DOHH2 (cell line): ENCODE results near the gene INSIG1.

ENCODE experiments used
- H3F3A ChIP-seq: fragments of 200-600 bp; sonication (generic), shearing (Covaris generic); 2 replicates; pipeline ENCODE4 v1.6.0; 2016; ENCODE audit warnings: antibody characterized with exemption, mild to moderate bottlenecking; ENCODE audit not compliant: control insufficient read depth, insufficient read depth
- H3K27ac ChIP-seq: fragments of 200-600 bp; sonication (generic); 2 replicates; pipeline ENCODE4 v1.5.1; 2014; ENCODE audit warnings: low read depth, mild to moderate bottlenecking, low read length, moderate library complexity
- H3K27me3 ChIP-seq: fragments of 200-600 bp; sonication (generic); 2 replicates; pipeline ENCODE4 v1.6.1; 2014; ENCODE audit warnings: mild to moderate bottlenecking, low read length, mixed read lengths; ENCODE audit not compliant: control insufficient read depth
- H3K36me3 ChIP-seq: fragments of 200-600 bp; sonication (generic); 2 replicates; pipeline ENCODE4 v1.6.1; 2014; ENCODE audit warnings: mild to moderate bottlenecking, low read length, moderate library complexity, mixed read lengths; ENCODE audit not compliant: control insufficient read depth
- H3K4me1 ChIP-seq: fragments of 200-600 bp; sonication (generic); 2 replicates; pipeline ENCODE4 v1.6.1; 2014; ENCODE audit warnings: mild to moderate bottlenecking, low read length, mixed read lengths; ENCODE audit not compliant: control insufficient read depth
- H3K4me2 ChIP-seq: fragments of 200-600 bp; sonication (generic); 2 replicates; pipeline ENCODE4 v1.6.0; 2014; ENCODE audit warnings: mild to moderate bottlenecking, low read length, moderate library complexity
- H3K4me3 ChIP-seq: fragments of 200-600 bp; sonication (generic); 2 replicates; pipeline ENCODE4 v1.5.1; 2014; ENCODE audit warnings: mild to moderate bottlenecking, low read length, mixed read lengths
- H3K79me2 ChIP-seq: fragments of 200-600 bp; sonication (generic); 2 replicates; pipeline ENCODE4 v1.6.1; 2014; ENCODE audit warnings: mild to moderate bottlenecking, low read length, mixed read lengths; ENCODE audit not compliant: control insufficient read depth
- H3K9me2 ChIP-seq: fragments of 200-600 bp; sonication (generic); replicated peaks from 2 replicates; pipeline ENCODE4 v1.6.1; 2014; ENCODE audit warnings: mild to moderate bottlenecking, low read length, mixed read lengths; ENCODE audit not compliant: control insufficient read depth
- H3K9me3 ChIP-seq: fragments of 200-600 bp; sonication (generic); 2 replicates; pipeline ENCODE4 v1.6.1; 2014; ENCODE audit warnings: antibody characterized with exemption, low read length, mixed read lengths; ENCODE audit not compliant: control insufficient read depth, insufficient read depth
- H4K20me1 ChIP-seq: fragments of 200-600 bp; sonication (generic); 2 replicates; pipeline ENCODE4 v1.6.0; 2014; ENCODE audit warnings: low read depth, mild to moderate bottlenecking, antibody characterized with exemption, low read length, moderate library complexity; ENCODE audit not compliant: control insufficient read depth, insufficient read depth
- EZH2phosphoT487 ChIP-seq: fragments of 200-600 bp; sonication (generic); IDR thresholded peaks from 2 replicates; pipeline ENCODE4 v1.6.1; 2017; ENCODE audit warnings: borderline replicate concordance, mild to moderate bottlenecking, antibody characterized with exemption, low read length, moderate library complexity, mixed read lengths
- TF ChIP-seq, protein P1 (sequence below): fragments of 200-600 bp; sonication (generic); IDR thresholded peaks from one replicate; pipeline ENCODE4 v1.5.1; 2014; ENCODE audit warnings: antibody characterized with exemption, mild to moderate bottlenecking, low read depth, low read length; ENCODE audit not compliant: poor library complexity, severe bottlenecking

INSIG1 gene

DNA sequence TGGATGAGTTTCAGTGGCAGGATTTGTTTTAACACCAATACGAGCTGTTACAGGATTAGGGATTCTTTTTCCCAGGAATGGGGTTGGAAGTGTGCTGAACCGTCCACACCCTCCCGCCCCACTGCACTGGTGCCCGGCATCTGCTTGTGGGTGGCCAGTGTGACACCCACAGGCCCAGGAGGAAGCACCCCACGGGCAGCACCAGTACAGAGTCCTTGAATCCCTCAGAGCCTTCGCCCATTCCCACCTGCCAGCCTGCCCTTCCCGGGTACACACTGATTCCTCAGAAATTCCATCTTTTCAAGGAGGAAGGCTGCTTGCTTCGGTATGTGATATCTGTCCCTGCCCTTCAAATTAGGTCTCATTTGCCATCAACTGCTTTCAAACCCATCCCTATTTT is 15.4 kb downstream of the INSIG1 start:
- Histone ChIP-seq H3K36me3 (peaks cover 27% of the 10 kb centered on the region), H3K79me2 (no peaks in the 10 kb centered on the region)
- no peak for TF ChIP-seq EZH2phosphoT487
- TF ChIP-seq, protein P1, sequence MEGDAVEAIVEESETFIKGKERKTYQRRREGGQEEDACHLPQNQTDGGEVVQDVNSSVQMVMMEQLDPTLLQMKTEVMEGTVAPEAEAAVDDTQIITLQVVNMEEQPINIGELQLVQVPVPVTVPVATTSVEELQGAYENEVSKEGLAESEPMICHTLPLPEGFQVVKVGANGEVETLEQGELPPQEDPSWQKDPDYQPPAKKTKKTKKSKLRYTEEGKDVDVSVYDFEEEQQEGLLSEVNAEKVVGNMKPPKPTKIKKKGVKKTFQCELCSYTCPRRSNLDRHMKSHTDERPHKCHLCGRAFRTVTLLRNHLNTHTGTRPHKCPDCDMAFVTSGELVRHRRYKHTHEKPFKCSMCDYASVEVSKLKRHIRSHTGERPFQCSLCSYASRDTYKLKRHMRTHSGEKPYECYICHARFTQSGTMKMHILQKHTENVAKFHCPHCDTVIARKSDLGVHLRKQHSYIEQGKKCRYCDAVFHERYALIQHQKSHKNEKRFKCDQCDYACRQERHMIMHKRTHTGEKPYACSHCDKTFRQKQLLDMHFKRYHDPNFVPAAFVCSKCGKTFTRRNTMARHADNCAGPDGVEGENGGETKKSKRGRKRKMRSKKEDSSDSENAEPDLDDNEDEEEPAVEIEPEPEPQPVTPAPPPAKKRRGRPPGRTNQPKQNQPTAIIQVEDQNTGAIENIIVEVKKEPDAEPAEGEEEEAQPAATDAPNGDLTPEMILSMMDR = no peak

GRCh38 chr7:155315977-155316376 is 18.3 kb downstream of the INSIG1 start:
- H3K27me3 ChIP-seq = no peaks in the 10 kb centered on the region
- no peak overlapping the region for H3K4me3 ChIP-seq
- no peak overlapping the region for H3K4me2 ChIP-seq
- no peaks in the 10 kb centered on the region for H3K4me1 ChIP-seq
- no peaks in the 10 kb centered on the region for H3K36me3 ChIP-seq
- TF ChIP-seq EZH2phosphoT487 = no peak
- TF ChIP-seq, protein P1 = no peak
- H3K9me2 ChIP-seq = no peaks in the 10 kb centered on the region
- H4K20me1 ChIP-seq = no peaks in the 10 kb centered on the region
- no peaks in the 10 kb centered on the region for H3K9me3 ChIP-seq
- no peak overlapping the region for H3K27ac ChIP-seq
- H3F3A ChIP-seq = peaks cover 12% of the 10 kb centered on the region
- no peaks in the 10 kb centered on the region for H3K79me2 ChIP-seq

More for the DNA sequence above, 15.4 kb downstream of the INSIG1 start:
- Histone ChIP-seq H3K4me3 (no peak overlapping the region), H4K20me1 (peaks cover 14% of the 10 kb centered on the region; the same call in 1 of the 2 replicates), H3K27ac (no peak overlapping the region), H3K9me2 (no peaks in the 10 kb centered on the region), H3F3A (peaks cover 40% of the 10 kb centered on the region), H3K9me3 (no peaks in the 10 kb centered on the region), H3K4me1 (no peaks in the 10 kb centered on the region), H3K4me2 (no peak overlapping the region), H3K27me3 (no peaks in the 10 kb centered on the region)

GRCh38 chr7:155316427-155317113 is 18.9 kb downstream of the INSIG1 start:
- H3K79me2 ChIP-seq = no peaks in the 10 kb centered on the region
- H4K20me1 ChIP-seq = no peaks in the 10 kb centered on the region
- TF ChIP-seq EZH2phosphoT487 = no peak
- TF ChIP-seq, protein P1 = no peak
- H3F3A ChIP-seq = peaks cover 8% of the 10 kb centered on the region
- H3K4me1 ChIP-seq = no peaks in the 10 kb centered on the region
- H3K27me3 ChIP-seq = no peaks in the 10 kb centered on the region
- no peak overlapping the region for H3K4me2 ChIP-seq
- H3K9me3 ChIP-seq = no peaks in the 10 kb centered on the region
- H3K27ac ChIP-seq = no peak overlapping the region
- H3K9me2 ChIP-seq = no peaks in the 10 kb centered on the region
- H3K36me3 ChIP-seq = no peaks in the 10 kb centered on the region
- no peak overlapping the region for H3K4me3 ChIP-seq
